NT2/D1 (cell line): Measurements from ENCODE around the gene IL11.

Experiments used
- SUZ12 ChIP-seq: IDR thresholded peaks from 2 replicates; pipeline ENCODE4 v1.6.1; 2011; ENCODE audit not compliant: insufficient read length, insufficient read depth; ENCODE audit errors: extremely low read depth
- YY1 ChIP-seq: IDR thresholded peaks from 2 replicates; pipeline ENCODE4 v1.6.1; 2011; ENCODE audit not compliant: insufficient read length, insufficient read depth
- ZNF274 ChIP-seq: IDR thresholded peaks from 2 replicates; pipeline ENCODE4 v1.6.1; 2011; ENCODE audit warnings: mild to moderate bottlenecking, low read depth, low read length

DNA sequence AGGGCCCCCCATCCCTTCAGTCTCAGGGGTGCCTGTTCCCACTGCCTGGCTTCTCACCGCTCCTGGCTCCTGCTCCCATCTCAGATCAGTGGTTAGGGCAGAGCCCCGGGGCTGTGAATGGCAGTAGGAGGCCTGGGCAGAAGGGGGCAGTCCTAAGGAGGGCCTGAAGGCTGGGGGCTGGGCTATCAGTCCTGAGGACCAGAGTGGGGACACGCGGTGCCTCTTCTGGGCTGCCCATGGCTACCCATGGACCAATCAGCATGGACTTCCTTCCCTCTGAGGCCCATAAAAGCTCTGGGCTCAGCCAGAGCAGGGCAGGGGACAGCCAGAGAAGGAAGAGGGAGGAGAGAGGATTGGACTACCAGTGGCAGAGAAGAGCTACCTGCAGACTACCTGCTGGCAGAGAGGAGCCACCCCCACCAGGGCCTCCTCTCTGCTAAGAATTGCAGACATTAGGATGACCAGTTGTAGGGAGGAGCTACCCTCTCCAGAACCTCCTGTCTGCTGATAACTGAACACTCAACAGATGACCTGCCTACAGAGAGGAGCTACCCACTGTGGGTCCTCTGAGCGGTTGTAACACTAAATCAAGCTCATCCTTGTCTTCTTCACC is 49.5 kb upstream of the IL11 start:
- TF ChIP-seq YY1 (no peak), ZNF274 (no peak), SUZ12 (no peak)
